HG02798 (cell line): ENCODE results near the gene ORAI3.

Experiments
- ATAC-seq: cut with Tn5 transposase; IDR thresholded peaks from one replicate; pipeline ENCODE4 v1.9.1; 2021; ENCODE audit warnings: mild to moderate bottlenecking; ENCODE audit not compliant: unreplicated experiment, poor library complexity

The ORAI3 gene

GRCh38 chr16:30965436-30965835, 16.6 kb downstream of the ORAI3 start:
- no peak for ATAC-seq

GRCh38 chr16:30966033-30966619, 17.3 kb downstream of the ORAI3 start:
- ATAC-seq, result no peak

GRCh38 chr16:30967795-30968194, 18.9 kb downstream of the ORAI3 start:
- no peak for ATAC-seq

DNA sequence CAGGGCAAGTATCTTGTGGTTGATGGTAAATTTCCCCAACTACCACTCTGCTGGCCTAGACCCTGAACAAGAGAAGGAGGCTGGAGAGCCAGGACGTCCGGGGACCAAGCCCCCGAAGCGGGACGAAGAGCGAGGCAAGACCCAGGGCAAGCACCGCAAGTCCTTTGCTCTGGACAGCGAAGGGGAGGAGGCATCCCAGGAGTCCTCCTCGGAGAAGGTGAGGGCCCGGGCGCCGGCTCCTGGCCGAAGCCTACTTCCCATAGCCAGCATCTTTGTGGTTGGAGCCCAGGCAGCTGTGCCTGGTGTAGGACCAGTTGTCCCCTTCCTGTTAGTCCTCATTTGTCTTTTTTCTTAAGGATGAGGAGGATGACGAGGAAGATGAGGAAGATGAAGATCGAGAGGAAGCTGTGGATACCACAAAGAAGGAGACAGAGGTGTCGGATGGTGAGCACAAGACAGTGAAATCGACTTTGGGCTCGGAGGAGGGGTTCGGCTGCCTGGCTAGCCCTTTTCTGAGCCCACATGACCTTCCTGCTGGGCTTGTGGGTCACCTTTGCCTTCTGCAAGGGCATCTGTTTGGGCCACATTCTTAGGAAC, 20.5 kb downstream of the ORAI3 start:
- no peak for ATAC-seq

DNA sequence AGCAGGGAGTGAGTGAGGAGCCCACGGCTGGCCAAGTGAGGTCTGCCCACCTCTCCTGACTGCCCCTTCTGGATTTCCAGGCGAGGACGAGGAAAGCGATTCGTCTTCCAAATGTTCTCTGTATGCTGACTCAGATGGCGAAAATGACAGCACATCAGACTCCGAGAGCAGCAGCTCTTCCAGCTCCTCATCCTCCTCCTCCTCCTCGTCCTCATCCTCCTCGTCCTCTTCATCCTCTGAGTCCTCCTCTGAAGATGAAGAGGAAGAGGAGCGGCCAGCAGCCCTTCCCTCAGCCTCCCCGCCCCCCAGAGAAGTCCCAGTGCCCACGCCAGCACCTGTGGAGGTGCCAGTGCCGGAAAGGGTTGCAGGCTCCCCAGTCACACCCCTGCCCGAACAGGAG, 22.4 kb downstream of the ORAI3 start:
- no peak for ATAC-seq

- no peak for ATAC-seq
Measured at GRCh38 chr16:30972872-30973271, 24.0 kb downstream of the ORAI3 start.

GRCh38 chr16:30974348-30974747, 25.5 kb downstream of the ORAI3 start:
- no peak for ATAC-seq

DNA sequence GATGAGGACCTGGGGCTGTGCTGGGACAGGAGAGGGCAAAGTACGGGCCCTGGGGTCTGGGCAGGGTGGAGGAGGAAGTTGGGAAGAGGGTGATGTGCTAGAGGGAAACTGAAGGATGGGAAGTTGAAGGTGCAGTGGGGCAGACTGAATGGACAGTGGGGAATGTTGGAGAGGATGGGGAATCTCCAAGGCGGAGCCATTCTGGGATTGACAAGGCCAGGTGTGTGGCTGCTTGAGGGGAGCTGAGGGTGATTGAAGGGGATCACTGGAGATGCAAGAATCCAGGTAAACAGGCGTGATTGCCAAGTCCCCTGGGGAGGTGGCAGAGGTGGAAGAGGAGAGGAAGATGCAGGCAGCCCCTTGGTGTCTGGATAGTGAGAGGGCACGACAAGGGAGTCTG, 27.6 kb downstream of the ORAI3 start:
- no peak for ATAC-seq

DNA sequence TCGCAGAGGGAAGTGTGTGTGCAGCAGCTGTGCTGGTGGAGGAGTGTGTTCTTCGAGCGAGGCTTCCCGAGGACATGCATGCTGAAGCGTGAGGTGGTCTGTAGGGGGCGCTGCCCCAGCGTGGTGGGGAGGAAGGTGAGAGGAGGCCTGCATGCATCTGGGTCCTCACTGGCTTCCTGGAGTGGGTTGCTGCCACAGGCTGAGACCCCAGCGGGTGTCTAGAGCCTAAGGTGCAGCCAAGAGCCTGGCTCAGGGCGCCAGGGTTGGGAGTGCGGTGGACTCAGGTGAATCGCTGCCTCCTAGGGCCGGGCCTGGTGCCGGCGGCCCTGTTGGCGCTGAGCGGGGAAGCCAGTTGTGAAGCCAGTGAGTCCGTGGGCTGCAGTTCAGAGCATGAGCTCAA, 28.6 kb downstream of the ORAI3 start:
- no peak for ATAC-seq

- no peak for ATAC-seq
Measured at GRCh38 chr16:30979170-30980022, 30.5 kb downstream of the ORAI3 start.

- no peak for ATAC-seq
Measured at GRCh38 chr16:30980023-30980371, 31.1 kb downstream of the ORAI3 start.

DNA sequence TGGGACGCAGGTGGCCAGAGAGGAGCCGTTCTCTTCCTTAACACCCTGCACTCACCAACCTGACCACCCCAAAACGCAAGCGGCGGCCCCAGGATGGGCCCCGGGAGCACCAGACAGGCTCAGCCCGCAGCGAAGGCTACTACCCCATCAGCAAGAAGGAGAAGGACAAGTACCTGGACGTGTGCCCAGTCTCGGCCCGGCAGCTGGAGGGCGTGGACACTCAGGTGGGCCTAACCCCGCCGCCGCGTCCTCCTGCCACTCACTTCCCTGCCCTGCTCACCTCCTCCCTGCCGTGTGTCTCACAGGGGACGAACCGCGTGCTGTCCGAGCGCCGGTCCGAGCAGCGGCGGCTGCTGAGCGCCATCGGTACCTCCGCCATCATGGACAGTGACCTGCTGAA, 31.6 kb downstream of the ORAI3 start:
- no peak for ATAC-seq

- no peak for ATAC-seq
Measured at GRCh38 chr16:30980959-30981358, 32.1 kb downstream of the ORAI3 start.

GRCh38 chr16:30982548-30983288, 33.9 kb downstream of the ORAI3 start:
- ATAC-seq, result no peak

GRCh38 chr16:30983289-30983889, 34.5 kb downstream of the ORAI3 start:
- no peak for ATAC-seq

DNA sequence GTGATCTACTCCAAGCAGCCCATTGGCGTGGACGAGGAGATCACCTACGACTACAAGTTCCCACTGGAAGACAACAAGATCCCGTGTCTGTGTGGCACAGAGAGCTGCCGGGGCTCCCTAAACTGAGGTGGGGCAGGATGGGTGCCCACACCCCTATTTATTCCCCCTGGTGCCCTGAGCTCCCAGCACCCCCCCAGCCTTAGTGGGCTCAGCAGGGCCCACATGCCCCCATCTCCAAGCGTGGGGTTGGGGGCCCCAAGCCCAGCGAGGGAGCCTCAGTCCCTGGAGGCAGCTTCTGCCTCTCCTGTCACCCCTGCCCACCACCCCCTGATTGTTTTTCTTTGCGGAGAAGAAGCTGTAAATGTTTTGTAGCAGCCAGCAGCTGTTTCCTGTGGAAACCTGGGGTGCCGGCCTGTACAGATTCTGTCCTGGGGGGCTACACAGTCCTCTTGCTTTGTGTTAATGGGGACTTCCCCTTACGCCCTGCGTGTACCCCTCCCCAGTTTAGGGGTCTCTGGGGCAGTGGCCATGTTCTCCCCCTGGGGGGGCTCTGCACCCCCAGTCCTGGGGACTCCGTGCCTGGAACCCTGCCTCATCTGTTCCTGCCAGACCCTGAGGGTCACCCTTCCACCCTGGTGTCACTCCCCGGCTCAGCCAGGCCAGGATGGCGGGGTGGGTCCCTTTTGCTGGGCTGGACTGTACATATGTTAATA, 35.2 kb downstream of the ORAI3 start:
- no peak for ATAC-seq

DNA sequence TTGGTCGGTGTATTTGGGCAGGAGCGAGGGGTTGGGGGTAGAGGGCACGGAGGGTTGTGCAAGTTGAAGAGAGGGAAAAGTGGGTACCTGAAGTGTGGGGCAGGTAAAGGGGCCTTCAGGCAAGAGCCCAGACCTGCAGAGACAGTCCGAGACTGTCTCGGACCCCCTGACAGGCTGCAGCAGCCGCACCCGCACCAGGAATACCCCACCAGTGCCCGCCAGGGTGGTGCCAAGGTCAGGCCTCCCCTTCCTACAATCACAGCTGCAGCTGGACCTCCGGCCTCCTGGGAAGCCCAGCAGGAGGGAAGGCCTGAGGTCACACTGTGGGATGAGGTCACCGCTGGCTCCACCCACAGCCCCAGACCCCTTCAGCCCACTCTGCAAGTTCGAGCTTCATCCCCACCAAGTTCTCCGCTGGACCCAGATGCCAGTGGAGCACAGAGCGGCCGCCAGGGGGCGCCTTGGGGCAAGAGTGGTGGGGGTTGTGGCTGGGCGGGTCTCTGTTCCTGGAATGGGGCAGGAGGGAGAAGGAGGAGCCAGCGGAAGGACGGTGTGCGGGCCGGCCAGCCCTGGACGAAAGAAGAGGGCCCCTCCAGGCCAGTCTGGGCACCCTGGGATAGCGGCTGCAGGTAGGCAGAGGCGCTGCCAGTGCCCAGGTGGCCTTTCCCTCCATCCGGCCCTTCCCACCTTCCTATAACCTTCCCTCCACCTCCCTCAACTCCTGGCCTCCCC, 36.0 kb downstream of the ORAI3 start, which contains the start of gene HSD3B7:
Gene HSD3B7 (plus strand): TSS at position 539 of the 732 bp plus-strand sequence. CDS start 452 bp downstream, outside the sequence.
- ATAC-seq, result peak; percentile 58

GRCh38 chr16:30985401-30986128, 36.7 kb downstream of the ORAI3 start:
- ATAC-seq, result no peak
